Measurements from ENCODE around the gene DDX1.

Gene DDX1

DNA sequence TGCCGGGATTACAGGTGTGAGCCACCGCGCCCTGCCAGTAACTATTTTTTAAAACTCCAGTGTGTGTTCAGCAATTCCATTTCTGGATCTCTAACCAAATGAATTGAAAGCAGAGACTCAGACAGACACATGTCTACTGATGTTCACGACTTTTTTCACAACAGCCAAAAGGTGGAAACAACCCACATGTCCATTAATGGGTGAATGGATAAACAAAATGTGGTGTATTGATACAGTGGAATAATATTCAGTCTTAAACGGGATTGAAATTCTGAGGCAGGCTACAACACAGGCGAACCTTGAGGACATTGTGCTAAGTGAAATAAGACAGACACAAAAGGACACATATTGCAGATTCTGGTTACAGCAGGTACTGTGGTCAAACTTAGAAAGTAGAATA, 55.0 kb downstream of the DDX1 start:
- DNase-seq (ENCODE audit: low read depth) = no peak

DNA sequence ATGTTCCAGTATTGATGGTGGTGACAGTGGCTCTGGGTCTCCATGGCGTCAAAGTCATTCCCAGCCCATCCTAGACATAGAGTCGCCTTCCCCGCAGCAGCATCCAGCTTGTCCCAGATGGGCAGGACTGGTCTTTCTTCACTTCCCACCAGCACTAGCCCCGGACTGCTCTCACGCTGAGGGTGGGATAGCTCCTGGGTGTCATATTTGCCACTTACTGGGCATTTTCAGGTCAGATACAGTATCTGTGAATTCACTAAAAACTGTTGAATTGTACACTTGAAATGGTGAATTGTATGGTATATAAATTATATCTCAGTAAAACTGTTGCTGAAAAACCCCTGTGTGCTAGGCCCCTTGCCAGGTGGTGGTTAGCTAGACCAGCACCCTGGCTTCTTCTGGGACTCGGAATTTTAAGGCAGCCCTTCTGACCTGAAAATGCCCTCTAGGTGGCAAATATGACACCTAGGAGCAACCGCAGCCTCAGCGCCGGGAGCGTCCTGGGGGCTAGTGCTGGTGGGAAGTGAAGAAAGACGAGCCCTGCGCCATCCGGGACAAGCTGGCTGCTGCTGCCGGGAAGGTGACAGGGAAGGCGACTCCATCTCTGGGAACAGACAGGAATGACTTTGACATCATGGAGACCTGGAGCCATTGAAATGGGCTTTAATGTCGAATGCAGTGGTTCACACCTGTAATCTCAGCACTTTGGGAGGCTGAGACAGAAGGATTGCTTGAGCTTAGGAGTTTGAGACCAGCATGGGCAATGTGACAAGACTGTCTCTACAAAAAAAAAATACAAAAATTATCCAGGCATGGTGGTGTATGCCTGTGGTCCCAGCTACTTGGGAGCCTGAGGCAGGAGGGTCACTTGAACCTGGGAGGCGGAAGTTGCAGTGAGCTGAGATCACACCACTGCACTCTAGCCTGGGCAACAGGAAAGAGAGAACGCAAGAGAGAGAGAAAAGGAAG, 56.2 kb downstream of the DDX1 start:
- no peak for DNase-seq (ENCODE audit: low read depth)

DNA sequence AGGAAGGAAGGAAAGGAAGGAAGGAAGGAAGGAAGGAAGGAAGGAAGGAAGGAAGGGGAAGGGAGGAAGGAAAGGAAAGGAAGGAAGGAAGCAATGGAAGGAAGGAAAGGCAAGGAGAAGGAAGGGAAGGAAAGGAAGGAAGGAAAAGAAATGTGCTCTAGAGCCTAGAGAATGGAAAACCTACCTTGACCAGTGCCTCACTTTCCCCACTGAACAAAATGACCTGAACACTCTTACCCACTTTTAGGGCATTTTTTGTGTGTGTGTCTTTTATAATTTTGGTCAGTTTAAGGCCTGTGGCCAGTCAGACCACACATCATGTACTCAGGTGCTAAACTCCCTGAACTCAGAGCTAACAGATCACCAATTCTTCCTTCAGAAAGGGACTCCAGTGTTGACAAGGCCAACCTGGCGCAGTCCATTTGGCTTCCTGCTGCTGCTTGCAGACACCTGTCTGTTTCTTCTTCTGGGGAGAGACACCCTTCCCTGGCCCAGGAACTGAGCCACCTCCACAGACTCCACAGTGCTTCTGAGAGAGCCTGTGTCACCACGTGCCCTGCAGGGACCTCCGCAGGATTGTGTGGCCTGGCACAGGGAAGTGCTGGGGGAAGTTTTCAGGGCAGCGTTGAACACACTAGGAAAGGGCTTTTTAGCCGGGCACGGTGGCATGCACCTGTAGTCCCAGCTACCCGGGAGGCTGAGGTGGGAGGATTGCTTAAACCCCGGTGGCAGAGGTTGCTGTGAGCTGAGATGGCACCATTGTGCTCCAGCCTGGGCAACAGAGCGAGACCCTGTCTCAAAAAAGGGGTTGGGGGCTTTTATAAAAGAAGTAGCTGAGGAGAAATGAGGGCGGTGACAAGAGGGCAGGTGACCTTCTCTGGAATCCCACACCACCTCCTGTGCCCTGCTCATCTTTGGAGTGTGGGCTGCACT, 57.2 kb downstream of the DDX1 start:
- DNase-seq (ENCODE audit: low read depth) = no peak

DNA sequence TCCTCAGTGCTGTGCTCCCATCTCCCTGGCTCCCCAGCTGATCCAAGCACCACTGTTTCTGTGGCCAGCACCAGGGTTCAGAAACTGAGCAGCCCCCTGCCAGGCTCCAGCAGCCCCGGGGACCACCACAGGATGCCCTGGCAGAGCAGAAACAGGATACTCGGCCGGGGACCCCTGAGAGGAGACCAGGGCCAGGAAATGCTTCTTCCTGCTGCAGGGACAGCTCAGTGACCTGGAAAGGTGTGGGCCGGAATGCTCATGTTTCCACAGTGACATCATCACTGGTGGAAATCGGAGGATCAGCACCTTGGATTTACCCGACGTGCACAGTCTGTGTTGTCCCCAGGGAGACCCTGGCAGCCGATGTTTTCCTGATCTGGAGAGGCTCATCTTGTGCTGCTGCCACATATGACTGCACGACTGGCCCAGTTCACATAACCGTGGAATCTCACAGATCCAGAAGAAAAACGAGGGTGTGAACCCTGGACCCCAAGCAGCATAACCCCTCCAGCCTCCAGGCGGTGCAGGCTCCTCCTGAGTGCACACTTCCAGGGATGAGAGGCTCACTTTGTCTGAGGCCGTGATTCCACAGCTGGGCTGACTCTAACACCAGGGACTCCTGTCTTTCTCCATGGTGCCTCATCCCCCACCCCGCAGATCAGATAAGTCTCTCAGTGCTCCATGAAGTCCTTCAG, 58.0 kb downstream of the DDX1 start:
- no peak for DNase-seq (ENCODE audit: low read depth)

DNA sequence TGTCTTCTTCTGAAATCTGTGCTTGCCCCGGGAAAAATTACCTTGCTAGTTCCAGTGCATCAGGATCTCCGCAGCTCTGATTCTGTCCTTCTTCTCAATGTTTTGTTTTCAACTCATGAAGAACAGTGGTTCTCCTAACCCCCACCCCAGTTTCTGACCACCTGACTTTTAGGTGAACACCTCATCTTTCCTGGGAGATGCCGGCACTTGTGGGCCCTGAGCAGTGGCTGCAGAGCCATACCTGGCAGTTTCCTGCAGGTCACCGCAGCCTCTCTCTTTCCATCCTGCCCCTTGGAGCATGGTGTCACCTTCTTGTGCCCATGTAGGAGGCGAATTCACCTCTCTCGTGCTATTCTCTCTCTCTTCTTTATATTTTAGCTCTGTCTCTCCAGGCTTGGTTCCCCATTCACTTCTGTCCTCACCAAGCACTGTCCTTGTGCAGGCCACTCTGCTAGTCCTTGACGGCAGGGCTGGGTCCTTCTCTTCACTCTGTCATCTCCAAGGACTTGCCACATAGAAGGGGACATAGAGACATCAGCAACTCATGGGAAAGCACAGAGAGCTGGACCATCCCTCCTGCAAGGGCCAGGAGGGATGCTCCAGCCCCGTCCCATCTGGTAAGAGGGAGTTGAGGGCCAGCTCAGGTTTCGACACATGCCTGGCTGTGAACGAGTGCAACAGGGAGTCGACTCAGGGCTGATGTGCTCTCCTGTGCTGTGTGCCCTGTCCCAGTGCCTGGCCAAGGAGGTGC, 59.1 kb downstream of the DDX1 start:
- DNase-seq (ENCODE audit: low read depth) = no peak

DNA sequence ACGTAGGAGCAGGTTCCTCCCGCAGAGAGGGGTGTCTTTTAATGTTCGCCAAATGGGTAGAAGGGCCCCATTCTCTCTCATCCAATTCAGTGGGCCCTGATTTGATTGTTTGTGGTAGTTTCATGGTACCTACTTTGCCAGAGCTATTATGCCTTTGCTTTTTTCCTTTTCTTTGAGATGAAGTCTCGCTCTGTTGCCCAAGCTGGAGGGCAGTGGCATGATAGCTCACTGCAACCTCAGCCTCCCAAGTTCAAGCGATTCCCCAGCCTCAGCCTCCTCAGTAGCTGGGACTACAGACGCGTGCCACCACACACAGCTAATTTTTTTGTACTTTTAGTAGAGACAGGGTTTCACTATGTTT, 59.7 kb downstream of the DDX1 start:
- DNase-seq (ENCODE audit: low read depth) = no peak

DNA sequence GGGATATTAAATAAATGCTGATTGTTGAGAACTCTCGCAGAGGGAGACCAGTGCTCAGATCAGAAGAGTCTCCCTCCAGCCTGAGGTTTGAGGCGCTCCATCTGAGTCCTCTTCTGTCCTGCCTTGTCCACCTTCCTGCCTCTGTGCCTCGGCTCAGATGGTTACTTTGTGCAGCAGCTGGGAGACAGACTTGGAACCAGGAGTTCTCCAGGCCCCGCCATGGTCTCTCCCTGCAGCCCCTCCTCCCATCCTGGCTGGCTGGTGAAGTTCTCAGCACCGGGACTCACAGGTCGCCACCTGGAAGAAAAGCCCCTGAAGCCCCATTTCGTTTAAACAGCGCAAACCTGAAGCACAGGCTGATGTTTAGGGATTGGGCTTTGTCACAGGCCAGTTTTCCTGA, 60.6 kb downstream of the DDX1 start:
- DNase-seq (ENCODE audit: low read depth) = no peak

DNA sequence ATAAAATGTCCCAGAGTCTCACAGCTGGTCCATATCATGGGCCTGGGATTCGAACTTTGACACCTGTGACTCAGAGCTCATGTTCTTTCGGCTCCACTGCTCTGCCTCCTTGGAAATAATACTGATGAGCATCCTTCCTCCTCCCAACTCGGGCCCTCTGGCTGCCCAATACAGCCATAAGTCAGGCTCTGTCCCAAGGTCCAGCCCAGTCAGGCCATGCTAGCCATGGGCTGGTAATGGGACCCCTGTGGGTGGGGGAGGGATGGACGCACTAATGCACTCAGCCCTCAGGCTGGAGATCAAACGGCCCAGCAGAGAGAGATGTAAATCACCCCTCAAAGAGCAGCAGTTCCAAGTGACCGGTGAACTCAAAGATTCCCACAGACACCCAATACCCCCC, 61.1 kb downstream of the DDX1 start:
- no peak for DNase-seq (ENCODE audit: low read depth)

DNA sequence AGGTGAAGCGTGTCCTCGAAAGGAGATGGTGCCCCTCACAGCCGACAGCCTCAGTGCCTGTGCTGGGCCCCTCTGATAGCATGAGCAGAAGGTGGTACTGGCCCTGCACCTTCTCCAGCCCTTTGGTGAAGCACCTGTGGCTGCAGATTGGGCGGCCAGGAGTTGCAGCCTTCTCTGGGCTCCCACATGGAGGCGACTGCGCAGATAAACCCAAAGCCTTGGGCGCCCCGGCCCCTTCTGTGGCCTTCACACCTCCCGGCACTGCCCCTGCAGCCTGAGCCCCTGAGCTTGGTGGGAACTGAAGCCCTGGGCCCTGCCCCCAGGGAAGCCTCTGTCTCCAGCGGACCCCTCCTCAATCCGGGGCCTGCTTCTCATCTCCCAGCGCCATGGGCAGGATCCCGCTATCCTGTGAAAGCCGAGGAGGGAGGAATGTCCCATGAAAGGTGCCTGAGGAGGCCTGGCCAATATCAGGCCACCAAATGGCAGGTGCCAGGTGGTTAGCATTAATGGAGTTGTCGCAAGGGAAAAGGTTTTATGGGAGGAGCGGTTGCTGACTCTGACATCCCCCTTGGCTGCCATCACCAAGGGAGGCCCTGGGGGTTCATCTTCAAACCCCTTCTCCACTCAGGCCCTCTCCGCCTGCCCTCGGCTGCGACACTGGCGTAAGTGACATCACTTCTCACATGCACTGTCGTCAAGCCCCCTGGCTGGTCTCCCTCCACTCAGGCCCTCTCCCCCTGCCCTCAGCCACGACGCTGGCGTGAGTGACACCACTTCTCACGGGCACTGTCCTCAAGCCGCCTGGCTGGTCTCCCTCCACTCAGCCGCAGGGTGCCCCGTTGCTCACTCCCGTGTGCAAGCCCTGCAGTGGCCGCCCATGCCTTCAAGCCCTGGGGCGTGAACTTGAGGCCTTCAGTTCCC, 62.4 kb downstream of the DDX1 start:
- DNase-seq (ENCODE audit: low read depth) = no peak

DNA sequence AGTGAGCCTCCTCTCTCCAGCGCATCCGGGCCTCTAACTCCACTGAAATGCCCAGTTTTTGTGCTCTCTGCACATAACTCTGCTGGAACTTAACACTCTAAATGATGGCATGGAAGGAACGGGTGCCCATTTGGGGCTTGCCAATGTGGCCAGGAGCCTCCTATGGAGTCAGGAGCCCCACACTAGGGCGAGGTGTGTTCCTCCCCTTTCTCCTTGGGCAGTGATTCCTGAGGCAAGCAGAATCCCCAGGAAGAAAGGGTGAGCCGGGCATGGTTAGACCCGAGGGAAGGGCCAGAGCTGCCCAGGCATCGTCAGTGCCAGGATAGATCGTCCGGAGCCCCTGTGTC, 63.0 kb downstream of the DDX1 start:
- DNase-seq (ENCODE audit: low read depth) = no peak

DNA sequence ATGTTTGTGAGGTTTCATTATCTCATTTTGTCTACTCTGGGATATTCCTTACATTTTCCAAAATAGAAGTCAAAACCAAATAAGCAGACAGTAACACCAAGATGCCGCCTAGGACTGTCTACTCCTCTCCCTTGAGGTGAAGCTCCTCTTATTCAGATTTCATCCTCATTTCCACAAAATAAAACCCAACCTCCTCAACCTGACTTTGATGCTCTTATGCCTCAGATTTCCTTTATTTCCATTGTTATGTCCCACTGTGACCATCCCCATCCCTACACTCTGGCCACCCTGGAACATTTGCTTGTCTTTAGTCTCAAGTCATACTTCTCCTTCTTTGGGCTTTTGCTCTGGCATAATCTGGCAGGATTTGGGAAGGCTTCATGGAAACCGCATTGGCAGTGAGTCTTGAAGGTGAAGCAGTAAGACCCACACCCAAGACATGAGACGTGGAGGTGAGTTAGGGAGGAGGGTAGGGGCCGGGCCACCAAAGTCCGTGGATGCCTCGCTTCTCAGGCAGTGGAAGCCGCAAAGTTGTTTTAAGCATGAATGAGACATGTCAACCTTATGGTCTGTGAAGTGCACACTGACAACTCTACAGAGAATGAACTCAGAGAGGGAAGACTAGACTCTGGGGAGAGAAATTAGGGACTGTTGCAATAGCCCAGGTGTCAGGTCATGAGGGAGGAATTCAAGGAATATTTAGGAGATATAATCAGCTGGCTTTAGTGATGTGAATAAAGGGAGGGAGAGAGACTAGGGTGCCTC, 63.6 kb downstream of the DDX1 start:
- DNase-seq (ENCODE audit: low read depth) = no peak

DNA sequence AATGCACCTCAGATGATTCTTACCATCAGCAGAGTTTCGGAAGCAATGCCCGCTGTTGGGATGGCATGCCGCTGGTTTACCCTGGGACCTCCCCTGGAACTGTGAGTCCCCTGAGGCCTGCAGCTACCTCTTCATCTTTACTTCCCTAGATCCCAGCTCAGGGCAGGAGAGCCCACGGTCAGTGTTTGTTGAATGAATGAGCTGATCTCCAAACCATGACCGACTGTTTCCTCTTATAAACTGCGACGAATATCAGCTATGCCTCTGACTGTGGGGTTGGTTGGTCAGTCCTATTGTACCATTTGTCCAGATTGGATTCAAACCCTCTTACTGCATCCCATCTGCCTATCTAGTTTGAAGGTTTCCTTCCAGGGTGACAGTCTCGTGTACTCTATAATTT, 64.4 kb downstream of the DDX1 start:
- DNase-seq (ENCODE audit: low read depth) = no peak

DNA sequence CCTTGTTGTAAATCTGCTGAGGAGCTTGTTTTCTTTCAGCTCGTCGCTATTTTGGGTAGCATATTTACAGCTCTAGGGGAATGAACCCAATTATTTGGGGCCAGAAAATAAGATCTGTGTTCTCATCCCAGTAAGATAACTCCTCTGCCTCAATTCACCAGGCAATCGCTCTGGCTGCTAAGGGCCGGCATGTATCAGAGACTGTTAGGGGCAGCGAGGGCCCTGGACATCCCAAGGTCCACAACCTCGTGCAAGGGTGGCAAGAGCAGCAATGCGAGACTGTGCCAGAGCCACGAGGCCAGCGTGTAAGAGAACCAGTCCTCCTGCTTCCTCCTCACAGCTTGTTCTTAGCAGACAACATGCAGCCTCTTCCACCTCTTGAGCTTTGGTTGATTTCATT, 66.1 kb downstream of the DDX1 start:
- no peak for DNase-seq (ENCODE audit: low read depth)

DNA sequence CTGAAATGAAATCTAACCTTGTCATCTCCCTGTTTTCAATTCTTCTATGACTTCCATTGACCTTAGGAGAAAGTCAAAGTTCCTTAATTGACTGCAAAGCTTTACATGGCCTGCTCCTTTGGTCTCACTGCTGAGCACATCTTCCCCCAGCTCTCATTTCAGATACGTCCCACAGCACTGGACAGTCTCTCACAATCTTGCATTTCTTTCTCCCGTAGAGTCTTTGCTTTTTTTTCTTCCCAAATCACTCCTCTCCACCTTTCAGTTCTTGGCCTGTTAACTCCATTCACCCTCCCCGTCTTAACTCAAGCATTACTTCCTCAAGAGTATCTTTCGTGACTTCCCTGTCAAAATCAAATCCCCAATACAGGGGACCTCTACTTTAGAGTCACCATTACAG, 67.2 kb downstream of the DDX1 start:
- DNase-seq (ENCODE audit: low read depth) = no peak

DNA sequence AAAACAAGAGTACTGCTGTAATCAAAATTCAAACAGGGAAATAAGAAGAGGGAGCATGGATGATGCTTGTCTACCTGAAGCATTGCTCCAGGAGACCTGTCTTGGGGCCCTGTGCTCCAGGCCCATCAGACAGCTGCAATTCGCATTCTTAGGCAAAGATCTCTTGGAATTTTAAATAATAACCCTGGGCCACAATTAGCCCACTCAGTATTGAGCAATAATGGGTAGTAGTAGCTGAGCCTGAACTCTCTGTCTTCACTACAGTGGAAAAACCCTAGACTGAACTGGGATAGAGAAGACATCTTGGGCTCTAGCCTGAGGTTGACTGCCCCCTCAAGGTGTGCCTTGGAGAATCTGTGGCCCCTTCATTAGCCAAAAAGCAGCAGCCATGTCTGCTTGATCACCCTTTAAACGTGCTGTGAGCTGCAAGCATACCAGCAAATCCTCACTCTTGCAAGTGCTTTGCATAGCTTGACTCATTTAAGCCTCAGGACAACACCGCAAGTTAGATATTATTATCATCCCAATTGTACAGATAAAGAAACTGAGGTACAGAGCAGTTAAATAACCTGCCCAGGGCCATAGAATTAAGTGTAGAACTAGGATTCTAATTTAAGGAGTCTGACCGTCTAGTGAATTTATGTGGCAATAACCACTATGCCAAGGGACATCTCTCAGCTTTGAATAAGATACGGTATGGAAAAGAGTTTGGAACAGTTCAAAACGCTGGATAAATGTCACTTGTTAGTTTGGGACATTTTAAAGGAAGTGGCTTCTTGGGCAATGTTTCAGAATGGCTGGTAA, 69.0 kb downstream of the DDX1 start:
- no peak for DNase-seq (ENCODE audit: low read depth)

DNA sequence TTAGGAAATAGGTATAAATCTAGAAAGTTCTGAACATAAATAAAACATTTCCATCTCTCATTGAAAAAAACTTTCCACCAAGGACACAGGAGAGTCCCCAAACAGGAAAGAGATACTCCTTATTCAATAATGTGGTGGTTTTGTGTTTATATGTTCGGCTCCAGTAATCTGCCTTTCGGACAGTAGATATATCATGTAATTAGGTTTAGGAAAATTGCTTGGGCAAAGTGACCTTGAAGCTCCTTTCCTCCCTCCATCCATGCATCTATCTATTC, 69.6 kb downstream of the DDX1 start:
- no peak for DNase-seq (ENCODE audit: low read depth)

DNA sequence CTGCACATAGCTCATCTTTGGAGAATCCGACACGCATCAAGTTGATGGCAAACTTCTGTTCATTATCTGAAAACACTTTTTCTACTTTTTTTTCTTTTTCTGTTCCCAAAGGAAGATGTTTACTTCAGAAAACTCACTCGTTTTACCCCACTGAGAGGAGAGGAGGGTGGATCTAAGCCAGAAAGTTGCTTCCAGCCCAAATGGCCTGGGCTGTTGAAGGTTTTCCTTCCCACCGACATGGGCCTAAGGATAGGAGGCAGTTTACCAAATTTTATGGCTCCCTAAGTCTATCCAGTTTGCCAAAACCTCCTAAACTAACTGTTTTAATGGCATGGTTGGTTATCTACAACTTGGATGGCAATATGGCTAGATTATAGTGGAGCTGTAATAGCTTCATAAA, 70.4 kb downstream of the DDX1 start:
- DNase-seq (ENCODE audit: low read depth) = no peak

DNA sequence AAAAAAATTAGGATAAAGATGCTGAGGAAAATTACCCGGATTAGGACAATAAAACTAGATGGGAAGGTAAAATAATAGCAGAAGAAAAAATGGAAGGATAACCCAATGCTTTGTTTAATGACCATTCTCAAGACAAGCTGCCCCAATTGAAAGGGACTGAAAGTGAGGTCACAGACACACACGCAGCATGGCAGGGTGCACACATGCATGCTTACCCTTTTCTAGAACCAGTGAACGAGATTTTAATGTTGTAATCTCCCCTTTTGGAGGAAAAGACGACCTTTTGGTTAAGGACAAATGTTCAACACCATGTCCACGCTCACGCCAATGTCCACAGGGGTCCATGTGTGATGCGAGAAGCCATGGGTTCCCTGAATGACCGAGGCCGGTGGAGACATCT, 70.9 kb downstream of the DDX1 start:
- DNase-seq (ENCODE audit: low read depth) = no peak

DNA sequence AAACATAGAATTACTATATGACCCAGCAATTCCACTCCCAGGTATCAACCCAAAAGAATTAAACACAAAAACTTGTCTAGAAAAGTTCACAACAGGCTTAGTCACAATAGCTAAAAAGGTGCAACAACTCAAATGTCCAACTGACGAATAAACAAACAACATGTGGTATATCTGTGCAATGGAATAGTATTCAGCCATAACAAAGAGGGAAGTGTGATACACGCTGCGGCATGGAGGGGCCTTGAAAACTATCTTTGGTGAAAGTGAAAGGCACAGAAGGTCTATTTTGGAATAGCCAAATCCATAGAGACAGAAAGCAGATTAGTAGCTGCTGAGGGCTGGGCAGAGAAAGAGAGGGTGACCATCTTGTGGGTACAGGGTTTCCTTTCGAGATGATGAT, 72.1 kb downstream of the DDX1 start:
- no peak for DNase-seq (ENCODE audit: low read depth)

All from non-pigmented ciliary epithelial cell (primary cell).